ENCODE data around the gene CMTM4. TPM values are rescaled to one million over a fixed set of nuclear protein-coding genes. Genes with fewer than 3 reads are reported as not detected.

CMTM4 gene
- total RNA-seq = 10 to 100 TPM; 14.2 to 22.7 (median 19.6) TPM

GRCh38 chr16:66696669-66697630, at the start of gene CMTM4:
TSS of gene CMTM4 (minus strand) at chr16:66696743. CDS start at chr16:66696525, 218 bp downstream.
- peaks cover 0 to 25% (median 7%) of the 10 kb centered on the region in 4 donors for H3K4me1 ChIP-seq
- H3K27ac ChIP-seq = peak within 1 kb of the TSS; percentile 63 to 80 (median 70)
- TF ChIP-seq EP300 (IDR thresholded peaks at IDR 0.05) (peak in 1 of 2 donors; percentile 30), CTCF (IDR thresholded peaks at IDR 0.05) (peak in 4 of 5 experiments; percentile 13 to 48 (median 40)), POLR2A (IDR thresholded peaks at IDR 0.05) (peak in 1 of 2 donors; percentile 43)
- peak; percentile 63 to 74 for DNase-seq (ENCODE audit: low spot score in 2 of 2)
- H3K27me3 ChIP-seq = no peaks in the 10 kb centered on the region
- peak within 1 kb of the TSS; percentile 65 to 86 (median 73) for H3K4me3 ChIP-seq
- H3K9me3 ChIP-seq = no peaks in the 10 kb centered on the region
- 12 to 13% methylated on average over 27 to 30 of the region's 84 CpGs for WGBS, 2 donors
- H3K36me3 ChIP-seq = no peaks in the 10 kb centered on the region

- H3K27me3 ChIP-seq = no peaks in the 10 kb centered on the region
- peaks cover 2 to 84% (median 38%) of the 10 kb centered on the region in 4 donors for H3K4me1 ChIP-seq
- H3K9me3 ChIP-seq = no peaks in the 10 kb centered on the region
- peaks cover 0 to 64% (median 6%) of the 10 kb centered on the region in 3 donors for H3K36me3 ChIP-seq
- H3K27ac ChIP-seq = peak overlapping the region in 1 of 4 donors; percentile 8
- no peak for DNase-seq (ENCODE audit: low spot score in 2 of 2)
- H3K4me3 ChIP-seq = no peak overlapping the region
- TF ChIP-seq POLR2A (IDR thresholded peaks at IDR 0.05) (no peak), CTCF (IDR thresholded peaks at IDR 0.05) (no peak), EP300 (IDR thresholded peaks at IDR 0.05) (no peak)
- 66 to 76% methylated on average over 3 of the region's 3 CpGs for WGBS, 2 donors
These were observed 49.5 kb upstream of the CMTM4 start for GRCh38 chr16:66746048-66746447.

GRCh38 chr16:66741950-66742808, 45.6 kb upstream of the CMTM4 start:
- Histone ChIP-seq H3K27me3 (no peaks in the 10 kb centered on the region), H3K4me3 (peak overlapping the region in 2 of 4 donors; percentile 3 to 12), H3K27ac (peak overlapping the region; percentile 79 to 96 (median 87)), H3K36me3 (peaks cover 0 to 68% (median 6%) of the 10 kb centered on the region in 3 donors), H3K4me1 (peaks cover 4 to 86% (median 39%) of the 10 kb centered on the region in 4 donors), H3K9me3 (no peaks in the 10 kb centered on the region)
- TF ChIP-seq POLR2A (IDR thresholded peaks at IDR 0.05) = no peak
- TF ChIP-seq EP300 (IDR thresholded peaks at IDR 0.05) = no peak
- no peak for DNase-seq (ENCODE audit: low spot score in 2 of 2)
- WGBS, 2 donors = 23 to 26% methylated on average over 10 of the region's 10 CpGs

- H3K9me3 ChIP-seq = no peaks in the 10 kb centered on the region
- peak overlapping the region; percentile 79 to 96 (median 87) for H3K27ac ChIP-seq
- H3K36me3 ChIP-seq = peaks cover 0 to 70% (median 6%) of the 10 kb centered on the region in 3 donors
- TF ChIP-seq CTCF (IDR thresholded peaks at IDR 0.05) = peak in 1 of 5 experiments; percentile 14
- no peak for TF ChIP-seq POLR2A (IDR thresholded peaks at IDR 0.05)
- peak; percentile 30 to 88 for TF ChIP-seq EP300 (IDR thresholded peaks at IDR 0.05)
- H3K4me3 ChIP-seq = peak overlapping the region in 1 of 4 donors; percentile 12
- peaks cover 4 to 84% (median 38%) of the 10 kb centered on the region in 4 donors for H3K4me1 ChIP-seq
- WGBS, 2 donors = 7 to 12% methylated on average over 10 of the region's 10 CpGs
- DNase-seq (ENCODE audit: low spot score in 2 of 2) = peak; percentile 88 to 98
- no peaks in the 10 kb centered on the region for H3K27me3 ChIP-seq
These were observed 44.8 kb upstream of the CMTM4 start for GRCh38 chr16:66741169-66741900.

Measured in tibial nerve (tissue), 4 donors.